GM19239 (cell line): Measurements from ENCODE around the gene ANKMY1.

Experiments
- DNase-seq: peaks from one replicate; pipeline ENCODE4 v3.0.0; 2011; ENCODE audit warnings: low spot score; ENCODE audit not compliant: insufficient read length
- FAIRE-seq: peaks from 2 replicates; lab custom pipeline; 2011; peaks lifted over from hg19 to GRCh38; lab: Jason Lieb, UNC

Gene ANKMY1

GRCh38 chr2:240594511-240595380 lies 37.0 kb upstream of the ANKMY1 start:
- FAIRE-seq (no peak), DNase-seq (no peak)

- no peak for DNase-seq
- FAIRE-seq: no peak
Measured at GRCh38 chr2:240593703-240594451, 36.1 kb upstream of the ANKMY1 start.

GRCh38 chr2:240593026-240593702 lies 35.4 kb upstream of the ANKMY1 start:
- FAIRE-seq (no peak), DNase-seq (no peak)

GRCh38 chr2:240591784-240592183 lies 34.0 kb upstream of the ANKMY1 start:
- FAIRE-seq (no peak), DNase-seq (no peak)

GRCh38 chr2:240591226-240591625 lies 33.4 kb upstream of the ANKMY1 start:
- DNase-seq (no peak), FAIRE-seq (no peak)

GRCh38 chr2:240590681-240591111 lies 32.9 kb upstream of the ANKMY1 start:
- DNase-seq (no peak), FAIRE-seq (no peak)

GRCh38 chr2:240589850-240590525 lies 32.2 kb upstream of the ANKMY1 start:
- DNase-seq (no peak), FAIRE-seq (no peak)

GRCh38 chr2:240589375-240589774 lies 31.6 kb upstream of the ANKMY1 start:
- FAIRE-seq: no peak
- DNase-seq: no peak

- no peak for FAIRE-seq
- DNase-seq: no peak
Measured at GRCh38 chr2:240588669-240589068, 30.9 kb upstream of the ANKMY1 start.

DNA sequence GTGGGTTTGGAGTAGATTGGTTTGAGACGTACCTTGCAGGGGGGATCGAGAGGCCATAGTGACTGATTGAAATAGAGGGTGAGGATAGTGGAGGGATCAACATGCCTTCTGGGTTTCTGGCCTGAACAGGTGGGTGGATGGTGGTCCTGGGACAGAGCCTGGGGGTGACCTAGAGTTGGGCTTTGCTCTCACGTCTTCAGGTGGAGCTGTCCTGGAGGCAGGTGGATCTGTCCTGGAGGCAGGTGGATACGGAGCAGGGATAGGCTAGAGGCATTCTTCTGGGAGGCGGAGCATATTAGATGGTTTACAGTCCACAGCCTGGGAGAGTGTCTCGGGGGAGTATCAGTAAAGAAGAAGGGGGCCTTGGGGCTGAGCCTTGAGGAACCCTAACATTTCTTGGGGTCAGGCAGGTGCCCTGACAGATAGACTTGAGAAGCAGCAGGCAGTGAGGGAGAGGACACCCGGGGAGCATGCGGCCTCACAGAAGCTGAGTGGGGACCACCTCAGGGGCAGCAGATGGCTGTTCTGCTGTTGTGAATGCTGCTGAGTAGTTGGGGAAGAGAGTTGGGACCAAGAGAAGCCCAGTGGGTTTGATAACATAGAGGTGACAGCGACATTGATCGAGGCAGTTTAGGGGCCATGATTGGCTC lies 30.3 kb upstream of the ANKMY1 start:
- no peak for DNase-seq
- FAIRE-seq: no peak

DNA sequence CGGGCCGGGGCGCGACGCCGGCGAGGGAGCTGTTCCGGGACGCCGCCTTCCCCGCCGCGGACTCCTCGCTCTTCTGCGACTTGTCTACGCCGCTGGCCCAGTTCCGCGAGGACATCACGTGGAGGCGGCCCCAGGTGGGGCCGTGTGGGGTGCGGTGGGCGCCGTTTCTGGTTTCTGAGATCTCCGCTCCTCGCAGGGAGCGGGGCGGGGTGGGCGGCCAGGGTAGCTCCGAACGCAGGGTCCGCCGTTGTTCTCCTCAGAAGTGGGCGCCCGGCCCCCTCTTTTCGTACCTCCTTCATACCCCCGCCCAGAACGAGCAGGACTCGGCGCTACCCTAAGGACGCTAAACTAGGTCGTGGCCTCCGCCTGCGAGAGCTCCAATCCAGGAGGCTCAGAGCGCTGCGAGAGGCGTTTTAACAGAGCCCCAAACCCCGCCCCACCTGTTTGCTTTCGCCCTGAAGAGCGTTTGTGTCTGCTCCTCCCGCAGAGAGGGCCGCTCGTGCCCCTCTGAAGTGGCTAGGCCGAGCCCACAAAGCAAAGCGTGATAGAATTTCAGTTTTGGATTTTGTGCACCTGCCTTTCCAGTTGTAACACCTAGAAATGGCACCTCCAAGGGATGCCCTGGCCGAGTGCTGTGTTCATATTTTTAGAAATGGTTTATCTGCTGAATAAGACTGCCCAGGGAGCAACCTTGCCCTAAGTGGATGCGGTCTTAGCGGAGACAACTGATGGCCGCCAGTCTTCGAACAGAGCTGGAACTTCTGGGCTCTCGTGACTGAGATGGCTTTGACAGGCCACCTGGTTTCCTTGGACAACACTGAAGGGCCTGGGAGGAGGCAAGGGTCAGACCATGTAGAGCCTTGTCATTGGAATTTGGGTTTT lies 29.4 kb upstream of the ANKMY1 start:
- peak; percentile 61 for FAIRE-seq
- no peak for DNase-seq

DNA sequence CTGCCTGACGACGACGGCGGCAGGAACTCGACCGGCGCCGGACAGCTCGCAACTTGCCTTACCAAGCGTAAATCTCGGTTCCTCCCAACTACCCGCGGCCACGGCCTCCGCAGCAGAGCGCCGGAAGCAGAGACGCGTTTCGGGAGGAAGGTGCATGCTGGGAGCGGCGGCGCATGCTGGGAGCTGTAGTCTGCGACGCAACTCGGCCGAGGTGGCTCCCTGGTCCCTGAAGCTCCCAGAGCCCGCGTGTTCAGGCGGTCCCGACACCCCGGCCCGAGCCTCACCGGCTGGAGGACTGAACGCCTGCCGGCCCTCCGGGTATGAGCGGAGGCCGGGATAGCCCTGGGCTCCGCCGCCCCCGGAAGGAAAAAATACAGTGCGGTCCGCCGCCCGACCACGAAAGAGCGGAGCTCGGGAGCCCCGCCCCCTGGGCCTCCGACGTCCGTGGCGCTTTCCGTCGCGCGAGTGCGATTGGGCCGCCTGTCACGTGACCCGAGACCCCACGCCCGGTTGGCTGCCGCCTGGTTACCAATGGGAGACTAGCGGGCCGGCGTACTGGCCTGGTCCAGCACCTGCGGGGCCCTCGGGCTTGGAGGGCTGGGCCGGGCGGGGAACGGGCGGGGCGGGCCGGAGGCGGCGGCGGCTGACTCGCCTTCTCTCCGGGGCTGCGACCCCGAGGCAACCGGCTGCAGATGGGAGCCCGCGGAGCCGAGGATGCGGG lies 28.6 kb upstream of the ANKMY1 start, which contains the start of gene CAPN10:
Gene CAPN10, plus strand, starts transcription at position 537 of the 721 bp plus-strand sequence. Its CDS starts 178 bp downstream, at position 715.
- FAIRE-seq (peak; percentile 98), DNase-seq (peak; percentile 94)

DNA sequence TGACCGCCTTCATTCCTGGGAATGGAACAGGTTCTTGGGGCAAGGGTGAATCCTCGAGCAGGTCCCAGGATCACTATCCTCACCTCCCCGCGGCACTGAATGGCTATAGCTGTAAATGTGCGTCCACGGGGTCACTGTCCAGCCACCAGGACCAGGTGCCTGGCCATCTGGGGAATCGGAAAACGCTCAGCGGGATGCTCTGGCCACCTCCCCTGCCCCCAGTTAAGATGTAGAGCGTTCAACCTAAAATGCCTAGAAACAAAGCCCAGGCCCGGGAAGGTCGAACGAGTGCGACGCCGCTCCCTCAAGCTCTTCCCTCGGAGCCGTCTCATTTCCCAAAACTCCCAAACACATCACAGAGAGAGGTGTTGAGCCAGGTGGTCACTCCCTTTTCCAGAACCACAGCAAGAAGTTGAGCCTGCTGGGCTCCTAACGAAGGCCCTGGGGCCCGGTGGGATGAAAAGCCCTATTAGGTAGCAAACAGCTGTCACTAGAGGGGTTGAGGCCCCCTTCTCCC lies 28.0 kb upstream of the ANKMY1 start:
- FAIRE-seq (no peak), DNase-seq (no peak)

DNA sequence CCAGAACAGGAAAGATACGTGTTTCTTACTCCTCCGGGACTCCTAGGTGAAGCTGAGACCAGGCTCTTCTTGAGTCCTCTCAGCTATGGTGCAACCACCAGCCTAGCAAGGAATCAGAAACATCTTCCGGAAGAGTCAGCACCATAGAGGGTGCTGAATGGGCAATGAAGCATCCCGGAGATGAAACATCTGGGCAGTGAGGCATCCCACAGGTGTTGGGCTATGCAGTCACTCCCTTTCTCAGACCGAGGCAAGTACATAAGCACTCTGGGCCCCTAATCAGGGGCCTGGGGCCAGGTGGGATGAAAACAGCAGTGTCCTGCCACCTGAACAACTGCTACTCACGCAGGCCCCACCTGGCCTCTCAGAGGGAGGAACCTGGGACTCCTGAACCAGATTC lies 27.3 kb upstream of the ANKMY1 start:
- no peak for FAIRE-seq
- DNase-seq: no peak

GRCh38 chr2:240584486-240585031 lies 26.8 kb upstream of the ANKMY1 start:
- no peak for DNase-seq
- peak; percentile 100 for FAIRE-seq

- FAIRE-seq (no peak), DNase-seq (no peak)
Measured at GRCh38 chr2:240583774-240584173, 26.0 kb upstream of the ANKMY1 start.

DNA sequence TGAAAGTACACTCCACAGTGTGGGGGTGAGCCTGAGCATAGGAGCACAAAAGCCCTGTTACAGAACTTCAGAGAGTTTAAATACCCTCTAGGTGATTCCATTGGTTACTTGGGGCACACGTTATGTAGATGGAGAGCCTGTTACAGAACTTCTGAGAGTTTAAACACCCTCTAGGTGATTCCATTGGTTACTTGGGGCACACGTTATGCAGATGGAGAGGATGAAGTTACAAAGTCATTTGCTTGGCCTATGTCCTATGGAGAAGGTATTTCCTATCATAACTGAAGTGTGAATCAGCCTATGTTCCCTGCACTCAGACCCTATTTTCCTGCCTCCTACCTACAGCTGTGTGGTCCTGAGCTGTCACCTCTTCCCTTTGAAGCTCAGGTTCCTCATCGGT lies 25.0 kb upstream of the ANKMY1 start:
- FAIRE-seq: peak; percentile 75
- DNase-seq: no peak

DNA sequence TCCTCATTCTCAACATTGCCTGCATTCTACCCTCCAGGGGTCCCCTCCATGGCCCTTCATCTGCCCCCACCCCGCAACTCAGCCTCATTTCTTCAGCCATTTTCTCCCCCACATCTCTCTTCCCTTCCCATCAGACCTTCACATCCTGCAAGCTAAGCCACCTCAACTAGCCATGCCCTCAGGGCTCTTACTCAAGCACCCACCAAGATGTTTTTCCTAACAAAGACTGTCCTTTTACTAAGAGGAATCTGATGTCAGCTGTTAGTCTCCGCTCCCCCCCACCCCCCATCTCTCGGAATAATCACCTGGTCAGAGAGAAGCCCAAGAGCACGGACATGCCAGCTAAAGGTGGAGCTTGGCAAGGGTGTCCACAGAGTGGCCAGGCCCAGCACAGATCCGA lies 24.0 kb upstream of the ANKMY1 start:
- FAIRE-seq (no peak), DNase-seq (no peak)
